Measurements from ENCODE around the gene NBEA. TPM values are rescaled to one million over a fixed set of nuclear protein-coding genes. Genes with fewer than 3 reads are reported as not detected.

Gene NBEA
- polyA plus RNA-seq, 2 of the 4 experiments (the other 2 are of a cell fraction), result 3.5 to 11.8 TPM

DNA sequence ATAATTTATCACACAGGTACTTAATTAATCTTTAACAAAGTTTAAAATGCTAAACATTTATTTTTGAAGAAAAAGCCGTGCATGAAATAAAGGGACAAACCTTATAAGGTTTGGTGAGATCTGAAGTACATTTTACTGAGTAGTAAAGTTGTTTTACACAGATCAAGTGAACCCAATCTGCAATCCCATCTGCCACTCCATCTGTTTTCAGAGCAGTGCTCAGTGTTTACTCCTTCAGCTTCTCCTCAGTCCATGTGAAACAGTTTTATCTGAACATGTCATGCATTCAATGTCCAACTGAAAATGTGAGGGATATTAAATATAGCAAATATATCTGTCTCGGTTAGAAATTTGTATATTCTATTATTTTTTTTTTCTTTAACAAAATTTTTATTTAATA is 367.6 kb downstream of the NBEA start:
- Histone ChIP-seq H3K27ac (no peak overlapping the region), H3K4me3 (no peak overlapping the region), H3K4me2 (no peak overlapping the region), H3K9me3 (no peaks in the 10 kb centered on the region), H3K4me1 (no peaks in the 10 kb centered on the region)
- FAIRE-seq (no peak), DNase-seq (ENCODE audit: low read depth in 1 of 2, low spot score in 1 of 2) (no peak), ATAC-seq (no peak)
- TF ChIP-seq ZFP36 (IDR thresholded peaks at IDR 0.05; ENCODE audit: borderline replicate concordance, partially characterized antibody), result no peak
- TF ChIP-seq KDM1A (IDR thresholded peaks at IDR 0.05; ENCODE audit: low read depth), result no peak
- TF ChIP-seq FOXS1 (CRISPR knock-in tag; IDR thresholded peaks at IDR 0.05), result no peak
- no peak for TF ChIP-seq JUNB (IDR thresholded peaks at IDR 0.05)
- TF ChIP-seq, protein P1, sequence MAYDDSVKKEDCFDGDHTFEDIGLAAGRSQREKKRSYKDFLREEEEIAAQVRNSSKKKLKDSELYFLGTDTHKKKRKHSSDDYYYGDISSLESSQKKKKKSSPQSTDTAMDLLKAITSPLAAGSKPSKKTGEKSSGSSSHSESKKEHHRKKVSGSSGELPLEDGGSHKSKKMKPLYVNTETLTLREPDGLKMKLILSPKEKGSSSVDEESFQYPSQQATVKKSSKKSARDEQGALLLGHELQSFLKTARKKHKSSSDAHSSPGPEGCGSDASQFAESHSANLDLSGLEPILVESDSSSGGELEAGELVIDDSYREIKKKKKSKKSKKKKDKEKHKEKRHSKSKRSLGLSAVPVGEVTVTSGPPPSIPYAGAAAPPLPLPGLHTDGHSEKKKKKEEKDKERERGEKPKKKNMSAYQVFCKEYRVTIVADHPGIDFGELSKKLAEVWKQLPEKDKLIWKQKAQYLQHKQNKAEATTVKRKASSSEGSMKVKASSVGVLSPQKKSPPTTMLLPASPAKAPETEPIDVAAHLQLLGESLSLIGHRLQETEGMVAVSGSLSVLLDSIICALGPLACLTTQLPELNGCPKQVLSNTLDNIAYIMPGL (CRISPR knock-in tag; IDR thresholded peaks at IDR 0.05; ENCODE audit: borderline replicate concordance), result no peak
- TF ChIP-seq FOSB (CRISPR knock-in tag; IDR thresholded peaks at IDR 0.05), result no peak
- no peak for TF ChIP-seq ZC3H11A (IDR thresholded peaks at IDR 0.05)
- no peak for TF ChIP-seq RCOR1 (IDR thresholded peaks at IDR 0.05; ENCODE audit: low read depth, low read length)
- no peak for TF ChIP-seq HOXA7 (CRISPR knock-in tag; IDR thresholded peaks at IDR 0.05)
- no peak for TF ChIP-seq GATA3 (IDR thresholded peaks at IDR 0.05; ENCODE audit: borderline replicate concordance)
- TF ChIP-seq, protein P2, sequence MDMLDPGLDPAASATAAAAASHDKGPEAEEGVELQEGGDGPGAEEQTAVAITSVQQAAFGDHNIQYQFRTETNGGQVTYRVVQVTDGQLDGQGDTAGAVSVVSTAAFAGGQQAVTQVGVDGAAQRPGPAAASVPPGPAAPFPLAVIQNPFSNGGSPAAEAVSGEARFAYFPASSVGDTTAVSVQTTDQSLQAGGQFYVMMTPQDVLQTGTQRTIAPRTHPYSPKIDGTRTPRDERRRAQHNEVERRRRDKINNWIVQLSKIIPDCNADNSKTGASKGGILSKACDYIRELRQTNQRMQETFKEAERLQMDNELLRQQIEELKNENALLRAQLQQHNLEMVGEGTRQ (IDR thresholded peaks at IDR 0.05), result no peak
- ChIA-PET CTCF (no interaction called here), POLR2A (no interaction called here)
- WGBS (ENCODE audit: missing lambda C conversion rate), result 88% methylated on average over 2 of the region's 2 CpGs

DNA sequence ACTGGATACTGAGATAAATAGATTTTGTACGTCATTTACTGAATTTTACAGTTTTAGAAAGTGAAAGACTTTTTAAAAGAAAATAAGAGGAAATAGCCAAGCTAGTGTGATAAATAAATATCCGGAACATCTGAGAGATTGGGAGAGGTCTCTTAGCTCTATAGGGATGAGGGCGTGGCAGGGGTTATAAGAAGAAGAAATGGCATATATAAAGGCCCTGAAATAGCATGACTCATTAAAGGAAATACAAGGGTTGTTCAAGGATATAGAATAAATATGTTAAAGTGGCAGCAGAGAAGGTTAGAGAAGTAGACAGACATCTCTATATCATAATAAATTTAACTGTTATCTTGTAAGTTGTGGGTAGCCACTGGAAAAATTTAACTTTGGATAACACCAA is 390.1 kb downstream of the NBEA start:
- TF ChIP-seq CHD4 (IDR thresholded peaks at IDR 0.05; ENCODE audit: borderline replicate concordance) (no peak), RCOR1 (IDR thresholded peaks at IDR 0.05; ENCODE audit: low read depth, low read length) (no peak), POLR2AphosphoS2 (conservative IDR thresholded peaks at IDR 0.05; ENCODE audit: low read length) (no peak), CHD2 (IDR thresholded peaks at IDR 0.05; ENCODE audit: low read length, partially characterized antibody) (no peak), PHF8 (IDR thresholded peaks at IDR 0.05; ENCODE audit: borderline replicate concordance, low read depth) (no peak), RAD21 (conservative IDR thresholded peaks at IDR 0.05 in 1 of 2, IDR thresholded peaks at IDR 0.05 in 1 of 2) (no peak), EP300 (IDR thresholded peaks at IDR 0.05) (no peak)
- TF ChIP-seq, protein P3, sequence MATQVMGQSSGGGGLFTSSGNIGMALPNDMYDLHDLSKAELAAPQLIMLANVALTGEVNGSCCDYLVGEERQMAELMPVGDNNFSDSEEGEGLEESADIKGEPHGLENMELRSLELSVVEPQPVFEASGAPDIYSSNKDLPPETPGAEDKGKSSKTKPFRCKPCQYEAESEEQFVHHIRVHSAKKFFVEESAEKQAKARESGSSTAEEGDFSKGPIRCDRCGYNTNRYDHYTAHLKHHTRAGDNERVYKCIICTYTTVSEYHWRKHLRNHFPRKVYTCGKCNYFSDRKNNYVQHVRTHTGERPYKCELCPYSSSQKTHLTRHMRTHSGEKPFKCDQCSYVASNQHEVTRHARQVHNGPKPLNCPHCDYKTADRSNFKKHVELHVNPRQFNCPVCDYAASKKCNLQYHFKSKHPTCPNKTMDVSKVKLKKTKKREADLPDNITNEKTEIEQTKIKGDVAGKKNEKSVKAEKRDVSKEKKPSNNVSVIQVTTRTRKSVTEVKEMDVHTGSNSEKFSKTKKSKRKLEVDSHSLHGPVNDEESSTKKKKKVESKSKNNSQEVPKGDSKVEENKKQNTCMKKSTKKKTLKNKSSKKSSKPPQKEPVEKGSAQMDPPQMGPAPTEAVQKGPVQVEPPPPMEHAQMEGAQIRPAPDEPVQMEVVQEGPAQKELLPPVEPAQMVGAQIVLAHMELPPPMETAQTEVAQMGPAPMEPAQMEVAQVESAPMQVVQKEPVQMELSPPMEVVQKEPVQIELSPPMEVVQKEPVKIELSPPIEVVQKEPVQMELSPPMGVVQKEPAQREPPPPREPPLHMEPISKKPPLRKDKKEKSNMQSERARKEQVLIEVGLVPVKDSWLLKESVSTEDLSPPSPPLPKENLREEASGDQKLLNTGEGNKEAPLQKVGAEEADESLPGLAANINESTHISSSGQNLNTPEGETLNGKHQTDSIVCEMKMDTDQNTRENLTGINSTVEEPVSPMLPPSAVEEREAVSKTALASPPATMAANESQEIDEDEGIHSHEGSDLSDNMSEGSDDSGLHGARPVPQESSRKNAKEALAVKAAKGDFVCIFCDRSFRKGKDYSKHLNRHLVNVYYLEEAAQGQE (IDR thresholded peaks at IDR 0.05), result no peak
- 80% methylated on average over 3 of the region's 3 CpGs for WGBS (ENCODE audit: missing lambda C conversion rate)
- H3K9me3 ChIP-seq, result no peaks in the 10 kb centered on the region
- no peak overlapping the region for H3K27ac ChIP-seq
- FAIRE-seq (no peak), DNase-seq (ENCODE audit: low read depth in 1 of 2, low spot score in 1 of 2) (no peak), ATAC-seq (no peak)
- ChIA-PET CTCF (no interaction called here), POLR2A (no interaction called here)
- no peak overlapping the region for H3K4me3 ChIP-seq
- H3K4me2 ChIP-seq, result no peak overlapping the region
- no peaks in the 10 kb centered on the region for H3K4me1 ChIP-seq

DNA sequence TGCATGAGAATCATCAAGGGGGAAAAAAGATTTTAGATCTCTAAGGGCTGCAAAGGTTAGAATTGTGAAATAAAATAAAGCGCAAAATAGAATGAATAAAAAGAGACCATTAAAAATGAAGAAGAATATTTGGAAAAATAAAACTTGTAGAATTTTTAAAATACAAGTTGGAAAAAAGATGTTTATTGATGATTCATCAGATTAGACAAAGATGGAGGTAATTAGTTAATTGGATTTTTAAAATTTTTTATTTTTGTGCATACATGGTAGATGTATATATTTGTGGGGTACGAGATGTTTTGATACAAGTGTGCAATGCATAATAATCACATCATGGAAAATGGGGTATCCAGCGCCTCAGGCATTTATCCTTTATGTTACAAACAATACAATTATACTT is 391.1 kb downstream of the NBEA start:
- ATAC-seq, result no peak
- no peak for TF ChIP-seq ESRRA (IDR thresholded peaks at IDR 0.05; ENCODE audit: borderline replicate concordance, low read length)
- peak; percentile 34 for TF ChIP-seq MAFK (IDR thresholded peaks at IDR 0.05; ENCODE audit: partially characterized antibody)
- CTCF ChIA-PET, result no interaction called here
- H3K4me2 ChIP-seq, result no peak overlapping the region
- no peak overlapping the region for H3K27ac ChIP-seq
- DNase-seq (ENCODE audit: low read depth in 1 of 2, low spot score in 1 of 2), result no peak
- no peak overlapping the region for H3K4me3 ChIP-seq
- POLR2A ChIA-PET, result no interaction called here
- FAIRE-seq, result no peak
- WGBS (ENCODE audit: missing lambda C conversion rate), result 75% methylated on average over 3 of the region's 3 CpGs
- no peaks in the 10 kb centered on the region for H3K9me3 ChIP-seq
- no peaks in the 10 kb centered on the region for H3K4me1 ChIP-seq

Data from A549 (cell line).